ENCODE measurements around the gene DNAJB5.

GRCh38 chr9:35027374-35027773 is 37.8 kb downstream of the DNAJB5 start:
- TF ChIP-seq CTCF (IDR thresholded peaks at IDR 0.05) (no peak), EP300 (IDR thresholded peaks at IDR 0.05) (no peak), POLR2AphosphoS5 (IDR thresholded peaks at IDR 0.05) (no peak), POLR2A (IDR thresholded peaks at IDR 0.05) (no peak)
